COR-L47 (cell line): ENCODE data around the gene CFB.
"Not testable (repeated sequence)": the region's sequence is repeated elsewhere in the genome, so short reads cannot be mapped to it uniquely, and the experiment has no call there.

Source experiments
- DNase-seq: peaks from one replicate; lab custom pipeline; 2025; lab: John Stamatoyannopoulos, UW

CFB gene

GRCh38 chr6:31971279-31971992, 25.5 kb downstream of the CFB start:
- peak; percentile 34 for DNase-seq

GRCh38 chr6:31971993-31972708, 26.3 kb downstream of the CFB start, which contains the start of gene DXO:
DXO (minus strand) TSS chr6:31972138; CDS start chr6:31971675, 463 bp downstream.
- peak; percentile 98 for DNase-seq

- no peak for DNase-seq
Measured at GRCh38 chr6:31972709-31973350, 26.9 kb downstream of the CFB start.

GRCh38 chr6:31976065-31976464, 30.2 kb downstream of the CFB start:
- DNase-seq, result not testable (repeated sequence)

- no peak for DNase-seq
Measured at GRCh38 chr6:31977816-31978431, 32.0 kb downstream of the CFB start.

GRCh38 chr6:31978831-31979230, 32.9 kb downstream of the CFB start:
- DNase-seq, result no peak

- DNase-seq, result no peak
Measured at GRCh38 chr6:31979238-31979898, 33.5 kb downstream of the CFB start.

GRCh38 chr6:31980195-31980876, 34.4 kb downstream of the CFB start:
- DNase-seq, result not testable (repeated sequence)

- DNase-seq, result not testable (repeated sequence)
Measured at GRCh38 chr6:31980998-31981397, 35.1 kb downstream of the CFB start.

GRCh38 chr6:31981744-31982143, 35.8 kb downstream of the CFB start, which contains the start of gene C4A:
C4A (plus strand) TSS chr6:31982057; CDS start chr6:31982108, 51 bp downstream.
- DNase-seq, result not testable (repeated sequence)

- DNase-seq, result not testable (repeated sequence)
Measured at GRCh38 chr6:31989363-31989762, 43.5 kb downstream of the CFB start.

- DNase-seq, result not testable (repeated sequence)
Measured at GRCh38 chr6:31994421-31994820, 48.5 kb downstream of the CFB start.

GRCh38 chr6:31996385-31996784, 50.5 kb downstream of the CFB start:
- DNase-seq, result not testable (repeated sequence)
